ENCODE results near the gene DIS3L2.
"Not testable (repeated sequence)": the region's sequence is repeated elsewhere in the genome, so short reads cannot be mapped to it uniquely, and the experiment has no call there.

The DIS3L2 gene

DNA sequence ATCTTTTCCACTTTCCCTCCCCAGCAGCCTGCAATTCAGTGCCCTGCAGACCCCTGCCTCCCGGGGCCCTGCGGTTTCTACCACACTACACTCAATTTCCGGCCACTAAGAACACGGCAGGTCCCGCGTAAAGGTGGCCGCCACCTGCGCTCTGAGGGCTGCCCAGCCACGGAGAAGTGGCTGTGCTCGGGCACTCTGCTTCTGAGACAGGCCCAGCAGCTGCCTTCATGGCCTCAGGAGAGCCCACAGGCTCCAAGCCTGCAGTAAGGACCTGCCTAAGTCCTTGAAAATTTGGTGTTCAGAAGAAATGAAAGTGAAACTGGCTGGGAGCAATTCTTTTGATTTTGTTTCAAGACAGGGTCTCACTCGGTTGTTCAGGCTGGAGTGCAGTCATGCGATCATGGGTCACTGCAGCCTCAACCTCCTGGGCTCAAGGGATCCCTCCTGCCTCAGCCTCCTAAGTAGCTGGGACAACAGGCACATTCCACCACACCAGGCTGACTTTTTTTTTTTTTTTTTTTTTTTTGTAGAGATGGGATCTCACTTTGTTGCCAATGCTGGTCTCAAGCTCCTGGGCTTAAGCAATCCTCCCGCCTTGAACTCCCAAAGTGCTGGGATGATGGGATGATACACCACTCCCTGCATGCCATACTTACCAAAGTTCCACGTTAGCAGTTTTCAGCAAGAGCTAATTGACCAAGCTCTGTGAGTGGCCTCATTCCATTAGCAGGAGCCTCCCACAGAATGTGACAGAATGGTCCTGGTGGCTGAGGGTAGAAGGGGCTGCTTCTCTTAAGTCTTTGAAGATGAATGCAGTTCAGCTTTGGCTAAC is 402.5 kb downstream of the DIS3L2 start:
- DNase-seq = no peak

GRCh38 chr2:232364806-232365594 is 403.5 kb downstream of the DIS3L2 start:
- not testable (repeated sequence) for DNase-seq

DNA sequence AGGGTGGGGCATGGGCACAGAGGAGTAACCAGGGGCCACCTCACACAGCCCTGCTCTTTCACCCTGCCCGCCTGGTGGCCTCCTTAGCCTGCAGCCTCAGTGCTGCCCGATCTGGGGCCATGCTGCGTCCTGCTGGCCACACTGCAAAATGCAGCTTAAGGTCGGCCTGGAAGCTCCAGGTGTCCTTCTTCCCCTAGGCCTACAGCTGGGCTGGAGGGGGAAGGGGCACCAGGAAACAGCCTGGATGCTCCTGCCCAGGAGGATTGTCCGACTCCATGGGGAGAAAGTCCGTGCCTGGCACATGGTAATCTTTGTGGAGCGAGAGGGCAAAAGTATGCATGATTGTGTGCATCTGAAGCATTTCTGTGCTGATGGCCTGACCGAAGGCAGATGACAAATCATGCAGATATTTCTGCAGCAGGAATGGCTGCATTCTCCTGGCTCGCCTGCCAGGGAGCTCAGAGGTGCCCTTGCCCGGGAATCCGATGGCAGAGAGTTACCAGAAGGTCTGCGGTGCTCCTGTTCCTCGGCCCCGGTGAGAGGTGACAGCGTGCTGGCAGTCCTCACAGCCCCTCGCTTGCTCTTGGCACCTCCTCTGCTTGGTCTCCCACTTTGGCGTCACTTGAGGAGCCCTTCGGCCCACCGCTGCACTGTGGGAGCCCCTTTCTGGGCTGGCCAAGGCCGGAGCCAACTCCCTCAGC is 404.3 kb downstream of the DIS3L2 start:
- peak; percentile 17 for DNase-seq

GRCh38 chr2:232366461-232366860 is 404.9 kb downstream of the DIS3L2 start:
- DNase-seq = not testable (repeated sequence)

GRCh38 chr2:232367016-232367415 is 405.5 kb downstream of the DIS3L2 start:
- DNase-seq = no peak

DNA sequence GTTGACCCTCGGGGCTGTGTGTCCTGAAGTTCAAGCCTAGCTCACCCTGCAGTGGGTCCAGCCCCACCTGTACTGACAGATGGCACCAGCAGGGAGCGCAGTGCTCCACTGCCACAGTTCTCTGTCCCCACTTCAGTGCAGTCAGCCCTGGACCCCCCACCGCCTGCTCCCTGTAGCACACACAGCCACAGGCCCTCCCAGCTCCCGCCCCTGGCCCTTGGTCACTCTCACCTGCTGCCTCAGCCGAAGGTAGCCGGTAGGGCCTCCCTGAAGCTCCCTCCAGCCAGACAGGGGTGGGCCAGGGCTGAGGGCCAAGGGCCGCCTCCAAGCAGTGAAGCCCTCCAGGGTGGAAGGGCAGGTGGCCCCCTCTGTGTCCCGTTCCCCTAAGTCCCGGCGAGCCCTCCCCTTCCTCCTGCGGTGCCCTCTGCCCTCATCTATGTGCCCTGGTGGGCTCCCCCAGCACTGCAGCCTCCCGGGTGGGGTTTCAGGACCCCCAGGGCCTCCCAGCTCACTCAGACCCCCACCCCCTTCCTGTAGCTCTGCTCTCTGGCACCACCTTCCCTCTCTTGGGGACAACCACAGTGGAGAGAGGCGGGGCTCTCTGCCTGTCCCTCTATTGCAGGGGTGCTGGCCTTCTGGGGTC is 406.2 kb downstream of the DIS3L2 start:
- DNase-seq = no peak

GRCh38 chr2:232368311-232368731 is 406.8 kb downstream of the DIS3L2 start:
- DNase-seq = no peak

- DNase-seq = no peak
Measured at GRCh38 chr2:232369126-232369951, 407.8 kb downstream of the DIS3L2 start.

- not testable (repeated sequence) for DNase-seq
Measured at GRCh38 chr2:232370007-232370406, 408.5 kb downstream of the DIS3L2 start.

- no peak for DNase-seq
Measured at GRCh38 chr2:232372231-232373208, 411.0 kb downstream of the DIS3L2 start.

- DNase-seq = no peak
Measured at GRCh38 chr2:232374356-232374755, 412.8 kb downstream of the DIS3L2 start.

DNA sequence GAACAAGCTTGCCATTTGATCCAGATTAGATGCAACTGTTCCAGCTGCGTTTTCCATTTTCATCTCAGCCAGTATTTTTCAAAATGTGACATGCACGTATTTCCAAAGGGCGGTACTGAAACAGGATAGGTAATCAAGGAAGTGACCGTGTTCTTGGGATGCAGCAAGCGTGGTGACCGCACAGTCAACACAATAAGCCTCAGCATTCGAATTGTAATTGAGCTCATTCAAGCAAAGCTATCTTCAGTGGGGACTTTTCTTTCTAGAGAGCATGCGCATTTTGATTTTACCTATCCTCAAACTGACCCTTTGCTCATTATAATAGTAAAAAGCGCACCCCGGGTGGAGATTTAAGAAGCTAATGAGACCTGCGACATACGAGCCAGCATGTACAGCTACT is 413.7 kb downstream of the DIS3L2 start:
- no peak for DNase-seq

DNA sequence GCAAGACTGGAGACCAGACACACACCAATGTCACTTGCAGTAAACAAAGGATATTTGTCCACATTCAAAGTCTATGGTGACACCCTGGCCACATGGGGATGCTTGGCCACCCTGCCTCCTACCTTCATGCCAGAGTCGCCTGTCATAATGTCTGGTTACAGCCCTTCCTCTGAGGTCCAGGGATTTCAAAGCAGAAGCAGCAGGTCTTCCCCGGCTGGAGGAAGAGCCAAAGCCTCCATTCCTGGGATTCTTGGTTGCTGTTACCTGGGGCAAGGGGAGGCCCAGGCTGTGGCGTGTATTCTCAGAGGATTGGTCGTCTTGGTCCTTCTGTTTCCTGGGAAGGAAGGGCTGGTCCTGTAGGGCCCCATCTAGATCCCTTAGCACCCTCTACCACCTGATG is 414.7 kb downstream of the DIS3L2 start:
- no peak for DNase-seq

DNA sequence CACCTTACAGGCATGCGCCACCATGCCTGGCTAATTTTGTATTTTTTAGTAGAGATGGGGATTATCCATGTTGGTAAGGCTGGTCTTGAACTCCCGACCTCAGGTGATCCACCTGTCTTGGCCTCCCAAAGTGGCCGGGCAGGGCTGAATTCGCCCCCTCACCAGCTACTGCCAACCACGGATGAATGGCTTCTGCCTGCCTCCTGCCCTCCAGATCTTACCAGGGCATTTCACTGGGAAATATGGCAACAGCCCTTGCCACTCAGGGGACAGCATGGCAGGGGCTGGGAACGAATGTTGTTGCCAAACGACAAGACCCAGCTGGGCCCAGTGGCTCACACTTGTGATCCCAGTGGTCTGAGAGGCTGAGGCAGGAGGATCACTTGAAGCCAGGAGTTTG is 415.2 kb downstream of the DIS3L2 start:
- DNase-seq = no peak

DNA sequence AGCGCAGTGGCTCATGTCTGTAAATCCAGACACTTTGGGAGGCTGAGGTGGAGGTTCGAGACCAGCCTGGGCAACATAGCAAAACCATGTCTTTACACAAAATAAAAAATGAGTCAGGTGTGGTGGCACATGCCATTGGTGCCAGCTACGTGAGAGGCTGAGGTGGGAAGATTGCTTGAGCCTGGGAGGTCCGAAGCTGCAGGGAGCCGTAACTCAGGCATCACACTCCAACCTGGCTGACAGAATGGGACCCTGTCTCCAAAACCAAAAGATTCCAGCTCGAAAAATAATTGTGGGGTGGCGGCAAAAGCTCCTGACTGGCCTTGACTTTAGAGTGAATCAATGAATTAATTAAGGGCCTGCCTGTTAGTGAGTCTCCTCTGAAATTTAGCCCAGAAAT is 415.8 kb downstream of the DIS3L2 start:
- DNase-seq = no peak

DNA sequence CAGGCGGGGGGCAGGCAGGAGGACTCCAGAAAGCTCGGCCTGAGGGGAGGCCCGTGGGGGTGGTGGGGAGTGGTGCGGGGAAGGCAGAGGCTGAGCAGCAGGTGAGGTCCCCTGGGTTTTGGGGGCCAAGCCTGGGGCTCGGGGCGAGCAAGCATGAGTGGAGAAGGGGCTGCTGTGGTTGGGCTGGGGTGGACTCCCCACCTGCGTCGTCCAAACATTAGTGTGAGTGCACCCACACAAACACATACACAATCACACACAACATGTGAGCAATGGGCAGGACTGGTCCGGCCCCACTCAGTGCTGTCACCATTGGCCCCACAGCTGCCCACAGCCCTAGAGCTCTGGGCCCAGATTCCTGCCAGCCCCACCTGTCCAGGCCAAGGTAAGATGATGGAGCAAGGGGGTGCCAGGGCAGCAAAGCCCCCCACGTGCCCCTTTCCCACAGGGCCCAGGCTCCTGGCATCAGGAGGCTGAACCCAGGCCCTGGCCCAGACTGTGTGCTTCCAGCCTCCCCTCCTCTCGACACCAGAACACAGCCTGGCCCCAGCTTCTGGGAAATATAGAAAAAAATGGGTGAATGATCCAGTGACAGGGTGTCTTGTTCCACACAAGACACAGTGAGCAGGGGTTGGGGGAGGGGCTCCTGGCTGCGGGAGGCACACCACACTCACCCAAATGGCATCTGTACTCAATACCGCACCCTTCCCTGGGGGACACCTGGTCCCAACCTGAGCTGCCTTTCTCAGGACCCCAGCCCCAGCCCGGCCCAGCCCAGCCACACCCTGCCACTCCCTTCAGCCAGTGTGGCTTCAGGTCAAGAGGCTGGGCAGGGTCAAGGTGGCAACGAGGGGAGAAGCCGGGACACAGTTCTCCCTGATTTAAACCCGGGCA is 416.6 kb downstream of the DIS3L2 start:
- DNase-seq = no peak

GRCh38 chr2:232378735-232379151 is 417.2 kb downstream of the DIS3L2 start, which contains the start of gene ALPP:
ALPP (plus strand) TSS chr2:232378751; CDS start chr2:232378803, 52 bp downstream.
- not testable (repeated sequence) for DNase-seq

GRCh38 chr2:232379610-232380590 is 418.4 kb downstream of the DIS3L2 start:
- not testable (repeated sequence) for DNase-seq
